SK-N-SH (cell line): Measurements from ENCODE around the gene CLDN3.

Source experiments
- CHD2 ChIP-seq: fragments of 150-350 bp; IDR thresholded peaks from 2 replicates; pipeline ENCODE4 v1.6.1; 2018; ENCODE audit warnings: low read length; ENCODE audit not compliant: partially characterized antibody
- ELF1 ChIP-seq: IDR thresholded peaks from 2 replicates; pipeline ENCODE4 v1.4.0; 2012
- EP300 ChIP-seq, 2 experiments: IDR thresholded peaks; 2 replicates each; pipeline versions ENCODE4 v1.4.0 to v1.6.1; 2012; ENCODE audit warnings: borderline replicate concordance in 1 of 2, low read depth in 1 of 2, low read length in 1 of 2
- EZH2phosphoT487 ChIP-seq: fragments of 200-600 bp; sonication (generic); IDR thresholded peaks from 2 replicates; pipeline ENCODE4 v1.6.1; 2017; ENCODE audit warnings: low read depth, mixed run types, mild to moderate bottlenecking, antibody characterized with exemption, moderate library complexity, borderline replicate concordance
- GABPA ChIP-seq: IDR thresholded peaks from 2 replicates; pipeline ENCODE4 v1.4.0; 2012; ENCODE audit warnings: low read depth, mild to moderate bottlenecking
- MEF2A ChIP-seq: IDR thresholded peaks from 2 replicates; pipeline ENCODE4 v1.4.0; 2012; ENCODE audit warnings: low read depth, borderline replicate concordance
- POLR2AphosphoS5 ChIP-seq: IDR thresholded peaks from 2 replicates; pipeline ENCODE4 v1.6.1; 2012; ENCODE audit warnings: low read depth, low read length
- RAD21 ChIP-seq: IDR thresholded peaks from 2 replicates; pipeline ENCODE4 v1.6.1; 2012; ENCODE audit warnings: mild to moderate bottlenecking, low read length
- YY1 ChIP-seq: IDR thresholded peaks from 2 replicates; pipeline ENCODE4 v1.4.0; 2012; ENCODE audit warnings: low read depth, mild to moderate bottlenecking
- TF ChIP-seq, protein P1 (sequence below): fragments of 200-600 bp; sonication (generic); IDR thresholded peaks from 2 replicates; pipeline ENCODE4 v1.6.1; 2017; ENCODE audit warnings: antibody characterized with exemption, mild to moderate bottlenecking, moderate library complexity
- TF ChIP-seq, protein P2 (sequence below): IDR thresholded peaks from 2 replicates; pipeline ENCODE4 v1.6.1; 2012; ENCODE audit warnings: mild to moderate bottlenecking, low read depth, low read length, moderate library complexity
- TF ChIP-seq, protein P3 (sequence below): IDR thresholded peaks from 2 replicates; pipeline ENCODE4 v1.4.0; 2012; ENCODE audit warnings: low read depth, borderline replicate concordance

DNA sequence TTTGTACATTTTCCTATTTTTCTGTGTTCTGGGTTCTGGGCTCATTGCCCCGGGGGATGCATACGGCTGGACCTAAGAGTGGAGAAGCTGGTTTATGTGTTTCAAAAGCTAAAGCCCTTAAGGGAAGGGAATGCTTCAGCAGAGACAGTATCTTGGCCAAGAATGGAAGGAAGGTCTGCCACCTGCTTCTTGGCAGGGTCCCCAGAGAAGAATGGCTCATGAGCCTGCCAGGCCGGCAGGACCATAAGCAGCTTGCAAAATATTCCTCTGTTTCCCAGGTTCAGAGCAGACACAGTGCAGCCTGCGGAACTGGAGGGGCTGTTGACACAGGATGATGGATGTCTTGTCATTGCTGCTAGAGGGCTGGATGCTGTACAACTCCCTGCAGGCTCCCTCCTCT, 23.7 kb downstream of the CLDN3 start:
- no peak for TF ChIP-seq EP300 (IDR thresholded peaks at IDR 0.05; ENCODE audit: borderline replicate concordance in 1 of 2, low read depth in 1 of 2, low read length in 1 of 2)
- TF ChIP-seq MEF2A, result no peak
- no peak for TF ChIP-seq YY1
- TF ChIP-seq POLR2AphosphoS5, result no peak
- no peak for TF ChIP-seq GABPA
- TF ChIP-seq EZH2phosphoT487, result no peak
- TF ChIP-seq, protein P1, sequence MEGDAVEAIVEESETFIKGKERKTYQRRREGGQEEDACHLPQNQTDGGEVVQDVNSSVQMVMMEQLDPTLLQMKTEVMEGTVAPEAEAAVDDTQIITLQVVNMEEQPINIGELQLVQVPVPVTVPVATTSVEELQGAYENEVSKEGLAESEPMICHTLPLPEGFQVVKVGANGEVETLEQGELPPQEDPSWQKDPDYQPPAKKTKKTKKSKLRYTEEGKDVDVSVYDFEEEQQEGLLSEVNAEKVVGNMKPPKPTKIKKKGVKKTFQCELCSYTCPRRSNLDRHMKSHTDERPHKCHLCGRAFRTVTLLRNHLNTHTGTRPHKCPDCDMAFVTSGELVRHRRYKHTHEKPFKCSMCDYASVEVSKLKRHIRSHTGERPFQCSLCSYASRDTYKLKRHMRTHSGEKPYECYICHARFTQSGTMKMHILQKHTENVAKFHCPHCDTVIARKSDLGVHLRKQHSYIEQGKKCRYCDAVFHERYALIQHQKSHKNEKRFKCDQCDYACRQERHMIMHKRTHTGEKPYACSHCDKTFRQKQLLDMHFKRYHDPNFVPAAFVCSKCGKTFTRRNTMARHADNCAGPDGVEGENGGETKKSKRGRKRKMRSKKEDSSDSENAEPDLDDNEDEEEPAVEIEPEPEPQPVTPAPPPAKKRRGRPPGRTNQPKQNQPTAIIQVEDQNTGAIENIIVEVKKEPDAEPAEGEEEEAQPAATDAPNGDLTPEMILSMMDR, result no peak
- TF ChIP-seq, protein P2, sequence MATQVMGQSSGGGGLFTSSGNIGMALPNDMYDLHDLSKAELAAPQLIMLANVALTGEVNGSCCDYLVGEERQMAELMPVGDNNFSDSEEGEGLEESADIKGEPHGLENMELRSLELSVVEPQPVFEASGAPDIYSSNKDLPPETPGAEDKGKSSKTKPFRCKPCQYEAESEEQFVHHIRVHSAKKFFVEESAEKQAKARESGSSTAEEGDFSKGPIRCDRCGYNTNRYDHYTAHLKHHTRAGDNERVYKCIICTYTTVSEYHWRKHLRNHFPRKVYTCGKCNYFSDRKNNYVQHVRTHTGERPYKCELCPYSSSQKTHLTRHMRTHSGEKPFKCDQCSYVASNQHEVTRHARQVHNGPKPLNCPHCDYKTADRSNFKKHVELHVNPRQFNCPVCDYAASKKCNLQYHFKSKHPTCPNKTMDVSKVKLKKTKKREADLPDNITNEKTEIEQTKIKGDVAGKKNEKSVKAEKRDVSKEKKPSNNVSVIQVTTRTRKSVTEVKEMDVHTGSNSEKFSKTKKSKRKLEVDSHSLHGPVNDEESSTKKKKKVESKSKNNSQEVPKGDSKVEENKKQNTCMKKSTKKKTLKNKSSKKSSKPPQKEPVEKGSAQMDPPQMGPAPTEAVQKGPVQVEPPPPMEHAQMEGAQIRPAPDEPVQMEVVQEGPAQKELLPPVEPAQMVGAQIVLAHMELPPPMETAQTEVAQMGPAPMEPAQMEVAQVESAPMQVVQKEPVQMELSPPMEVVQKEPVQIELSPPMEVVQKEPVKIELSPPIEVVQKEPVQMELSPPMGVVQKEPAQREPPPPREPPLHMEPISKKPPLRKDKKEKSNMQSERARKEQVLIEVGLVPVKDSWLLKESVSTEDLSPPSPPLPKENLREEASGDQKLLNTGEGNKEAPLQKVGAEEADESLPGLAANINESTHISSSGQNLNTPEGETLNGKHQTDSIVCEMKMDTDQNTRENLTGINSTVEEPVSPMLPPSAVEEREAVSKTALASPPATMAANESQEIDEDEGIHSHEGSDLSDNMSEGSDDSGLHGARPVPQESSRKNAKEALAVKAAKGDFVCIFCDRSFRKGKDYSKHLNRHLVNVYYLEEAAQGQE, result no peak
- TF ChIP-seq RAD21, result no peak
- no peak for TF ChIP-seq ELF1
- TF ChIP-seq CHD2, result no peak
- TF ChIP-seq, protein P3, sequence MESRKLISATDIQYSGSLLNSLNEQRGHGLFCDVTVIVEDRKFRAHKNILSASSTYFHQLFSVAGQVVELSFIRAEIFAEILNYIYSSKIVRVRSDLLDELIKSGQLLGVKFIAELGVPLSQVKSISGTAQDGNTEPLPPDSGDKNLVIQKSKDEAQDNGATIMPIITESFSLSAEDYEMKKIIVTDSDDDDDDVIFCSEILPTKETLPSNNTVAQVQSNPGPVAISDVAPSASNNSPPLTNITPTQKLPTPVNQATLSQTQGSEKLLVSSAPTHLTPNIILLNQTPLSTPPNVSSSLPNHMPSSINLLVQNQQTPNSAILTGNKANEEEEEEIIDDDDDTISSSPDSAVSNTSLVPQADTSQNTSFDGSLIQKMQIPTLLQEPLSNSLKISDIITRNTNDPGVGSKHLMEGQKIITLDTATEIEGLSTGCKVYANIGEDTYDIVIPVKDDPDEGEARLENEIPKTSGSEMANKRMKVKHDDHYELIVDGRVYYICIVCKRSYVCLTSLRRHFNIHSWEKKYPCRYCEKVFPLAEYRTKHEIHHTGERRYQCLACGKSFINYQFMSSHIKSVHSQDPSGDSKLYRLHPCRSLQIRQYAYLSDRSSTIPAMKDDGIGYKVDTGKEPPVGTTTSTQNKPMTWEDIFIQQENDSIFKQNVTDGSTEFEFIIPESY, result no peak
